NCI-H146 (cell line): ENCODE data around the gene TMEM11.
"Not testable (repeated sequence)": the region's sequence is repeated elsewhere in the genome, so short reads cannot be mapped to it uniquely, and the experiment has no call there.

Experiments used
- DNase-seq: peaks from one replicate; lab custom pipeline; 2025; lab: John Stamatoyannopoulos, UW

The TMEM11 gene

GRCh38 chr17:21211825-21212479 lies 2.0 kb downstream of the TMEM11 start:
- no peak for DNase-seq

- DNase-seq = no peak
Measured at GRCh38 chr17:21210411-21211076, 3.4 kb downstream of the TMEM11 start.

GRCh38 chr17:21209511-21210175 lies 4.3 kb downstream of the TMEM11 start:
- DNase-seq = no peak

- no peak for DNase-seq
Measured at GRCh38 chr17:21208352-21208751, 5.6 kb downstream of the TMEM11 start.

GRCh38 chr17:21204935-21205334 lies 9.0 kb downstream of the TMEM11 start:
- no peak for DNase-seq

- no peak for DNase-seq
Measured at GRCh38 chr17:21202512-21202911, 11.4 kb downstream of the TMEM11 start.

GRCh38 chr17:21201874-21202273 lies 12.1 kb downstream of the TMEM11 start:
- DNase-seq = no peak

GRCh38 chr17:21201298-21201595 lies 12.7 kb downstream of the TMEM11 start:
- no peak for DNase-seq

- no peak for DNase-seq
Measured at GRCh38 chr17:21200590-21201297, 13.2 kb downstream of the TMEM11 start.

- no peak for DNase-seq
Measured at GRCh38 chr17:21199856-21200255, 14.1 kb downstream of the TMEM11 start.

- DNase-seq = no peak
Measured at GRCh38 chr17:21199311-21199710, 14.7 kb downstream of the TMEM11 start.

GRCh38 chr17:21198411-21198810 lies 15.6 kb downstream of the TMEM11 start:
- DNase-seq = no peak

- no peak for DNase-seq
Measured at GRCh38 chr17:21196126-21196525, 17.8 kb downstream of the TMEM11 start.

GRCh38 chr17:21194703-21195102 lies 19.3 kb downstream of the TMEM11 start:
- DNase-seq = no peak

- no peak for DNase-seq
Measured at GRCh38 chr17:21194226-21194625, 19.7 kb downstream of the TMEM11 start.

GRCh38 chr17:21193031-21193430 lies 20.9 kb downstream of the TMEM11 start:
- peak; percentile 86 for DNase-seq

- not testable (repeated sequence) for DNase-seq
Measured at GRCh38 chr17:21192414-21192813, 21.5 kb downstream of the TMEM11 start.

- no peak for DNase-seq
Measured at GRCh38 chr17:21191698-21192097, 22.3 kb downstream of the TMEM11 start.

GRCh38 chr17:21190078-21190477 lies 23.9 kb downstream of the TMEM11 start:
- no peak for DNase-seq

GRCh38 chr17:21189361-21189760 lies 24.6 kb downstream of the TMEM11 start:
- DNase-seq = no peak

- no peak for DNase-seq
Measured at GRCh38 chr17:21186399-21187187, 27.4 kb downstream of the TMEM11 start.

- no peak for DNase-seq
Measured at GRCh38 chr17:21185061-21185460, 28.9 kb downstream of the TMEM11 start.
